Measurements from ENCODE around the gene PLA2G4A. TPM values are rescaled to one million over a fixed set of nuclear protein-coding genes. Genes with fewer than 3 reads are reported as not detected.

PLA2G4A gene
- total RNA-seq, 1 experiment from 2014 or later: 0.39 TPM

- peaks cover 3% of the 10 kb centered on the region; the same call in 1 of the 2 replicates for H3K4me1 ChIP-seq (ENCODE audit: insufficient read depth, low read length)
- H2BK15ac ChIP-seq (ENCODE audit: low read depth, low read length): no peak overlapping the region
- no peak overlapping the region for H3K4ac ChIP-seq (ENCODE audit: low read depth, low read length)
- no peak for TF ChIP-seq CTCF (conservative IDR thresholded peaks at IDR 0.05)
- H3K79me1 ChIP-seq (ENCODE audit: insufficient read depth, low read depth, low read length, poor library complexity, severe bottlenecking): no peaks in the 10 kb centered on the region
- H4K20me1 ChIP-seq (ENCODE audit: control insufficient read depth, insufficient read depth, insufficient read length): no peaks in the 10 kb centered on the region
- H4K5ac ChIP-seq (ENCODE audit: insufficient read length, low read depth, low read length): no peak overlapping the region
- H3K23ac ChIP-seq (ENCODE audit: insufficient read length, low read depth, low read length): no peak overlapping the region
- H3K79me2 ChIP-seq (ENCODE audit: insufficient read depth, low read length): no peaks in the 10 kb centered on the region
- no peak overlapping the region for H3K18ac ChIP-seq (ENCODE audit: insufficient read length, low read depth, low read length)
- Mint-ChIP-seq H3K27ac (no peak overlapping the region), H3K9me3 (no peaks in the 10 kb centered on the region), H3K36me3 (ENCODE audit: insufficient read depth in 1 of 3, low read depth in 3 of 3) (no peaks in the 10 kb centered on the region), H3K27me3 (ENCODE audit: low read depth) (no peaks in the 10 kb centered on the region), H3K4me3 (no peak overlapping the region), H3K4me1 (peaks cover 8% of the 10 kb centered on the region in 2 experiments; a peak in 3 of 4 replicates)
- H3K27ac ChIP-seq (ENCODE audit: insufficient read length, low read depth, low read length): no peak overlapping the region
- H3K27me3 ChIP-seq (ENCODE audit: insufficient read depth, low read length): no peaks in the 10 kb centered on the region
- no peak overlapping the region for H3K9ac ChIP-seq (ENCODE audit: extremely low read depth, insufficient read length, low read length)
- H2BK12ac ChIP-seq (ENCODE audit: insufficient read length, low read depth, low read length): no peak overlapping the region
- H3K23me2 ChIP-seq (ENCODE audit: insufficient read length, low read depth, low read length, poor library complexity, severe bottlenecking): no peaks in the 10 kb centered on the region
- no peaks in the 10 kb centered on the region for H3K9me3 ChIP-seq (ENCODE audit: control insufficient read depth, low read depth, low read length)
- H2BK120ac ChIP-seq (ENCODE audit: low read depth, low read length, poor library complexity, severe bottlenecking): no peak overlapping the region
- no peak overlapping the region for H4K91ac ChIP-seq (ENCODE audit: insufficient read length, low read depth, low read length)
- H2AK5ac ChIP-seq (ENCODE audit: insufficient read length, low read length): no peak overlapping the region
- H3K56ac ChIP-seq (ENCODE audit: insufficient read length, low read depth, low read length): no peak overlapping the region
- no CpG with 5 or more reads among the region's 2 CpGs for WGBS (ENCODE audit: extremely low coverage, insufficient read length, low lambda C conversion rate)
- no peak overlapping the region for H4K8ac ChIP-seq (replicated peaks; ENCODE audit: insufficient read length, low read depth, low read length)
- H3T11ph ChIP-seq (ENCODE audit: low read length): no peak overlapping the region
- no peak overlapping the region for H2BK5ac ChIP-seq (ENCODE audit: insufficient read length, low read length)
- no peak overlapping the region for H2BK20ac ChIP-seq (ENCODE audit: low read depth, low read length, poor library complexity, severe bottlenecking)
- H3K14ac ChIP-seq (ENCODE audit: insufficient read depth, low read length): no peak overlapping the region
- H2AFZ ChIP-seq (ENCODE audit: low read length): peak overlapping the region; percentile 52
- no peak overlapping the region for H3K4me2 ChIP-seq (ENCODE audit: insufficient read depth, insufficient read length, low read length)
- no peak for DNase-seq
Observed at GRCh38 chr1:186813420-186813819, 15.3 kb upstream of the PLA2G4A start.
